Measurements from ENCODE around the gene TAF1C.
A peak's percentile ranks its signal among the peaks of the same experiment; 100 is the strongest.

TAF1C gene

GRCh38 chr16:84190731-84191388 is 4.0 kb upstream of the TAF1C start, which contains the start of gene ADAD2:
ADAD2 (plus strand) TSS chr16:84191157; CDS start chr16:84191231, 74 bp downstream.
- TF ChIP-seq CTCF (IDR thresholded peaks at IDR 0.05) = no peak

- TF ChIP-seq CTCF (IDR thresholded peaks at IDR 0.05) = no peak
These were observed 2.1 kb downstream of the TAF1C start for GRCh38 chr16:84184775-84185174.

GRCh38 chr16:84183911-84184591 is 2.8 kb downstream of the TAF1C start:
- peak; percentile 60 for TF ChIP-seq CTCF (IDR thresholded peaks at IDR 0.05)

- no peak for TF ChIP-seq CTCF (IDR thresholded peaks at IDR 0.05)
These were observed 3.3 kb downstream of the TAF1C start for GRCh38 chr16:84183572-84183875.

GRCh38 chr16:84182680-84183571 is 3.9 kb downstream of the TAF1C start:
- no peak for TF ChIP-seq CTCF (IDR thresholded peaks at IDR 0.05)

GRCh38 chr16:84182104-84182503 is 4.8 kb downstream of the TAF1C start:
- no peak for TF ChIP-seq CTCF (IDR thresholded peaks at IDR 0.05)

GRCh38 chr16:84181144-84181915 is 5.5 kb downstream of the TAF1C start:
- no peak for TF ChIP-seq CTCF (IDR thresholded peaks at IDR 0.05)
